C4-2B (cell line): ENCODE results near the gene NUSAP1.
A peak's percentile ranks its signal among the peaks of the same experiment; 100 is the strongest.

Experiments
- H3K27ac ChIP-seq: fragments of 450-650 bp; 2 replicates; pipeline ENCODE4 v1.5.1; 2017
- CTCF ChIP-seq: fragments of 450-650 bp; conservative IDR thresholded peaks from 2 replicates; pipeline ENCODE4 v1.5.1; 2017; ENCODE audit warnings: mild to moderate bottlenecking
- ZFX ChIP-seq: fragments of 450-650 bp; IDR thresholded peaks from 2 replicates; pipeline ENCODE4 v1.6.1; 2017

The NUSAP1 gene, protein sequence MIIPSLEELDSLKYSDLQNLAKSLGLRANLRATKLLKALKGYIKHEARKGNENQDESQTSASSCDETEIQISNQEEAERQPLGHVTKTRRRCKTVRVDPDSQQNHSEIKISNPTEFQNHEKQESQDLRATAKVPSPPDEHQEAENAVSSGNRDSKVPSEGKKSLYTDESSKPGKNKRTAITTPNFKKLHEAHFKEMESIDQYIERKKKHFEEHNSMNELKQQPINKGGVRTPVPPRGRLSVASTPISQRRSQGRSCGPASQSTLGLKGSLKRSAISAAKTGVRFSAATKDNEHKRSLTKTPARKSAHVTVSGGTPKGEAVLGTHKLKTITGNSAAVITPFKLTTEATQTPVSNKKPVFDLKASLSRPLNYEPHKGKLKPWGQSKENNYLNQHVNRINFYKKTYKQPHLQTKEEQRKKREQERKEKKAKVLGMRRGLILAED

GRCh38 chr15:41332194-41333025, at the start of gene NUSAP1, which contains the start of gene OIP5:
TSS of gene NUSAP1 (plus strand) at chr15:41332881. CDS start at chr15:41332958, 77 bp downstream.
TSS of gene OIP5 (minus strand) at chr15:41332591. CDS start at chr15:41332561, 30 bp downstream.
- H3K27ac ChIP-seq: peak within 1 kb of the TSS; percentile 99
- TF ChIP-seq CTCF (peak; percentile 75), ZFX (peak; percentile 54)

DNA sequence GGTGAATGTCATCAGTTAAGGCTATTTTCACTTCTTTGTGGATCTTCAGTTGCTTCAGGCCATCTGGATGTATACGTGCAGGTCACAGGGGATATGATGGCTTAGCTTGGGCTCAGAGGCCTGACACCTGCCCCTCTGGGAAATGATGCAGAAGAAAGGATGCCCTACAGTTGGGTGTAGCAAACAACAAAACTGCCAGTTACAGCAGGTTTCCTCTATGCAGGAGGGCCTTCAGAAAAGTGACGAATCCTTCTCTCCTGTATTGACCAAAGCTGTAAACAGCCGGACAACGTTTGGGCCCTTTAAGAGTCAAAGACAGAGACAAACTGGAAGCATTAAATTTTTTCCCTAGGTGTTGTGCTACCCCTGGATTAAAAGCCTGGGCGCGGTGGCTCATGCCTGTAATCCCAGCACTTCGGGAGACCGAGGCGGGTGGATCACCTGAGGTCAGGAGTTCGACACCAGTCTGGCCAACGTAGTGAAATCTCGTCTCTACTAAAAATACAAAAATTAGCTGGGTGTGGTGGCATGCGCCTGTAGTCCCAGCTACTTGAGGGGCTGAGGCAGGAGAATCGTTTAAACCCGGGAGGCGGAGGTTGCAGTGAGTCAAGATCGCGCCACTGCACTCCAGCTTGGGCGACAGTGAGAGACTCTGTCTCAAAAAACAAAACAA, 49.6 kb upstream of the NUSAP1 start:
- H3K27ac ChIP-seq: peak overlapping the region; percentile 97

DNA sequence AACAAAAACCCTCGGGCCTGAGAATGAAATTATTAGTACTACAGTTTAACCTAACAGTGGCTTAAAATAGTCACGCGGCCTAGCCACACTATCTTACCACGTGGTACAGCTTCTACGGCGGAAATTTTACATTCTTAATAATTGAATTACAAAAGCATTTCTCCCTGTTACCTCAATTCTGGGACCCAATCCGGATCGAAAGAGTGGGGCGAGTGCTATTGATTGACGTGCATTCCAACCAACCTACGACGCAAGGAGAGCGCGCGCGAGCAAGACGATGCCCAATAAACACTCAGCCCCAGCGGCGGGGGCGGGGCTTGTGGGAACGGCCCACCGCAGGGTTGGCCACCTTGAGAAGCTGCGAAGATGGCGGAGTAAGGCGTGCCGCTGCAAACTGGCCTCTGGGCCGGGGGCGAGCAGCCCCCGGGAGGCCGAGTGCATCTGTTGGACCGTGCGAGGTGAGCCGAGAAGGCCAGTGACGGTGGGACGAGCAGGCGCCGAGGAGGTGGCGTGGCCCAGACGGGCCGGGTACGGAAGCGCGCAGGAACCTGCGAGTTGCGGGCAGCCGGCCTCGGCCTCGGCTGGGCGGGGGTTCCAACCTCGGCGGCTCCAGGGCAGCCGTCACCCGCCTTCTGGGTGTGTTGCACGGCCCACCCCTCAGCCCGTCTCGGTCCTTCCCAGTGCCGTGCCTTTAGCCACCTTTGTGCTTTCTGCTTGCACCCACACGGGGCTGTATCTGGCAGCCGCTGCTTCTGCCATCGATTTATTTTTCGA, 48.8 kb upstream of the NUSAP1 start:
- H3K27ac ChIP-seq: peak overlapping the region; percentile 97
- TF ChIP-seq ZFX (peak; percentile 85), CTCF (no peak)

DNA sequence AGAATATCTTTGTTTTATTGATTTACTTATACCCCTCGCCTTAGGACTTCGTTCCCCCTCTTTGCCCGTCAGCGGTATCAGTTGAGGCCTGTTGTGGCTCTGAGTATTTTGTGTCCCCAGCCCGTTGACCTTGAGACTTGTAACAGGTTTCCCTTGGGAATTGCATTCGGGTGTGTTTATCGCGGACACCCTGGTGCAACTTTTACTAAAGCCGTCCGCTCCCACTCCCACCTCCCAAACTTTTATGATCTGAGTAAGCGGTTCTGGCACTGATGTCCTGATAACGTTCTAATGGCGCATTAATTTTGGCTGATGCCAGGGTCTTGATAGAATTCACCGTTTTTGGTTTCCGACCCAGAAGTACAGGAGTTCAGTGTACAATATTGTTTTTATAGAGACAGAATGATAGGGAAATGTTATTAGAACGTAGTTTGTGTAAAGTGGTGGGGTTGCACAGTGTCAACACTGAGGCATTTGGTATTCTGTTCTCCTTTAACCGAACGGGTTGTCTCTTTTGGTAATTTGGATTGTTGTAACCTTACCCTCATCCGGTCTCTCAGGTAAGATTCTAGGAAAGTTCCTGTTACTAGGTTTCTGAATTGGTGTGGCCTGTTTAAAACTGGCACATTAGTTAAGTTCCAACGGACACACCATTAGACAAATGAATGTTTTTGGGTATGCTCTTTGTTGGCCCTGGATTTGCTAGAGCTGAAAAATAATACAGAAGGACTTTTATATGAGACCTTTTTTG, 48.1 kb upstream of the NUSAP1 start:
- peak overlapping the region; percentile 97 for H3K27ac ChIP-seq
- no peak for TF ChIP-seq CTCF
- TF ChIP-seq ZFX: no peak

DNA sequence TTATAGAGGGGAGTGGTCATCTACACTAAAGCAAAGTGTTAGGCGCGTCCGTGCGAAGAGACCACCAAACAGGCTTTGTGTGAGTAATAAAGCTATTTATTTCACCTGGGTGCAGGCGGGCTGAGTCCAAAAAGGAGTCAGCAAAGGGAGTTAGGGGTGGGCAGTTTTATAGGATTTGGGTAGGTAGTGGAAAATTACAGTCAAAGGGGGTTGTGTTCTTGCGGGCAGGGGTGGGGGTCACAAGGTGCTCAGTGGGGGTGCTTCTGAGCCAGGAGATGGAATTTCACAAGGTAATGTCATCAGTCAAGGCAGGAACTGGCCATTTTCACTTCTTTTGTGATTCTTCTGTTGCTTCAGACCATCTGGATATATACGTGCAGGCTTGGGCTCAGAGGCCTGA, 47.4 kb upstream of the NUSAP1 start:
- TF ChIP-seq CTCF: no peak
- TF ChIP-seq ZFX: no peak
- peak overlapping the region; percentile 97; the same call in 1 of the 2 replicates for H3K27ac ChIP-seq

DNA sequence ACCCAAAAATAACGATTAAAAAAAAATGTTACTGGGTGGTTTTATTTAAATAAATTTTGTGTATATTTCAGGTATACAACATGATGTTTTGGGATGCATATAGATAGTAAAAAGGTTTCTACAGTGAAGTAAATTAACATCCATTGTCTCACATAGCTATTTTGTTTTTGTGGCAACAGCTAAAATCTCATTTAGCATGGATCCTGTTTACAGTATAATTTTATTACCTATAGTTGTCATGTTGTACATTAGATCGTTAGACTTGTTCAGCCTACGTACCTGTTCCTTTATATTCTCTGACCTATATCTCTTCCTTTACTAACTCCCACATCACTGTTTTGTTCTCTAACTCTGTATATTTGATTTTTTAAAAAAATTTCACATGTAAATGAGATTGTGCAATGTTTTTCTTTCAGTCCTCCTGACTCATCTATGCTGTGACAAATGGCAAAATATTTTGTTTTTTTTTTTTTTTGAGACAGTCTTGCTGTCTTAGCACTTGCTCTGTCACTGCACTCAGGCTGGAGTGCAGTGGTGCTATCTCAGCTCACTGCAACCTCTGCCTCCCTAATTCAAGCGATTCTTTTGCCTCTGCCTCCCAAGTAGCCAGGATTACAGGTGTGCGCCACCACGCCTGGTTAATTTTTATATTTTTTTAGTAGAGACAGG, 45.9 kb upstream of the NUSAP1 start:
- H3K27ac ChIP-seq: no peak overlapping the region
- TF ChIP-seq ZFX: no peak
- TF ChIP-seq CTCF: no peak
